Endothelial cell of hepatic sinusoid (primary cell): ENCODE data around the gene SPIN2A.
"Not testable (repeated sequence)": the region's sequence is repeated elsewhere in the genome, so short reads cannot be mapped to it uniquely, and the experiment has no call there.

ENCODE experiments used
- in situ Hi-C: cut with HindIII; loops from 2 replicates; pipeline ENCODE4 v1.10.0; 2017; ENCODE audit warnings: low sequenced_read_pairs

The SPIN2A gene

GRCh38 chrX:57137073-57137472 lies at the start of gene SPIN2A:
Gene SPIN2A, minus strand, starts transcription at chrX:57137397. Its CDS starts 800 bp downstream, at chrX:57136597.
- in situ Hi-C loops = loop anchor here (5.0 kb wide), 1 partner anchor 40 kb away; no protein-coding TSS in a partner anchor

- in situ Hi-C loops = loop anchor here (5.0 kb wide), 1 partner anchor 41 kb away; the partner anchor contains the start of gene SPIN2A
Observed at GRCh38 chrX:57178605-57179004, 41.4 kb upstream of the SPIN2A start.

DNA sequence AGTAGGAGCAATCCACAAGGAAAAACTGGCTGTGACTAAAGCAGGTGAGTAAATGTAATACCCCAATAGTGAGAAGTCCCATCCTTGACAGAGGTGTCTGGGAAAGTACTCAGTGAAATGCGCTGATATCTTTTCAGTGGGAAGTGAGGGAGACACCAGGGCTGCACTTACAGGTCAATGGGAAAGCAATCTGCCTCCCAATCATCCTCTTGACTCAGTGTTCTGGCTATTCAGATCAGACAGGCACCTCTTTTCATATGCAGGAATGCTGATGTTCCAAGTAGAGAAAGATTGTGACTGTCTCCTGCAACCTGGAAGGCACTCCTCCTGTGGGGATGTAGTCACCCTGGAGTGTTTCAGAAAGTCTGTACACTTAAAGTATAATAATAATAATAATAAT lies 39.9 kb upstream of the SPIN2A start:
- in situ Hi-C loops = loop anchor here (5.0 kb wide), 1 partner anchor 40 kb away; the partner anchor contains the start of gene SPIN2A

DNA sequence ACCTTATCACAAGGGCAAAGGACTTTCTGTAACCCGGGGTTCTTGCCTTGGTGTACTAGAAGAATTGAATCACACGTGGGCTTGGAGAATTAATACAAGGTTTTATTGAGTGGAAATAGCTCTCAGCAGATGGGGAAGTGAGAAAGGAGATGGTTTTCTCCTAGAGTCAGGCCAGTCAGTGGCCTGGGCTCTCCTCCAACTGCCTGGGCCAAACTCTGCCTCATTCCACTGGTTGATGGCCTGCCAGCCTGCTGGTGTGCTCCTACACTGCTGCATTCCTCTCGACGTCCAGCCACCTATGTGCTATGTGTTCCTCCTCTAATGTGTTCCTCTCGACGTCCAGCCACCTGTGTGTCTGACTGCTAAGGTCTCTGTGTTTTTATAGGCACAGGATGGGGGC lies 35.3 kb upstream of the SPIN2A start:
- in situ Hi-C loops = no loop called here

DNA sequence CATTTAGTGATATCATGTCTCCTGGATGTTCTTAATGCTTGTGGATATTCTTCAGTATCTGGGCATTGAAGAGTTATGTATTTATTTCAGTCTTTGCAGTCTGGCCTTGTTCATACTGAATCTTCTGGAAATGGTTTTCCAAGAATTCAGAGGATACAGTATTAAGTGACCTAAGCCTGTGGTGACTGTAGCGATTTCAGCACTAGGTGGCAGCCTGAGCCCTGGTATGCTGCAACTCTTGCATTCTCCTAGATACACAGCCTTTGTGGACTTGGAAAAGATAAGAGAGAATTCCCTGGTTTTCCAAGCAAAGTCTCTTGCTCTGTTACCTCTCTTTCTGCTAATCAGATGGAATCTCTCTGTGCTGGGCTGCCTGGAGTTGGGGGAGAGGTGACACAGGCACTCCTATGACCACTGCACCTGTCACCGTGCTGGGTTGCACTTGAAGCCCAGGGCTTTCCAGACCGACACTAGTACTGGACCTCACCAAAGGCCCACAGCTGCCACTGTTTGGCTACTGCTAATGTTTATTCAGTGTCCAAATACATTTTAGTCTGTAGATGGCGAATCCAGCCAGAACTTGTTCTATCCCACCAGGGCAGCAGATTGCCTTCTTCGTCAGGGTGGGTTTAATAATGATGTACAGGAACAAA lies 19.3 kb upstream of the SPIN2A start:
- in situ Hi-C loops = no loop called here

DNA sequence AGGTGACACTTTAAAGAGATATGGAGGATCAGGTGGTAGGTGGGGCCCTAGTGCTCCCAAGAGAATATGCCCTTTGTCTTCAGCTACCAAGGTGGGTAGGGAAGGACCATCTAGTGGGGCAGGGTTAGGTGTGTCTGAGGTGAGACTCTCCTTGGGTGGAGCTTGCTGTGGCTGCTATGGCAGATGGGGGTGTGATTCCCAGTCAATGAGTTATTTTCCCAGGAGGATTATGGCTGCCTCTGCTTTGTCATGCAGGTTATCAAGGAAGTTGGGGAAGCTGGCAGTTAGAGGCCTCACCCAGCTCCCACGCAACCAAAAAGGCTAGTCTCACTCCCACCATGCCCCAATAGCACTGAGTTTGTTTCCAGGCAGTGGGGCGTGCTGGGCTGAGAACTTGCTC lies 18.0 kb upstream of the SPIN2A start:
- in situ Hi-C loops = no loop called here

GRCh38 chrX:57152222-57152621 lies 15.0 kb upstream of the SPIN2A start:
- in situ Hi-C loops = not testable (repeated sequence)

- in situ Hi-C loops = loop anchor here (5.0 kb wide), 1 partner anchor 39 kb away; no protein-coding TSS in a partner anchor
Observed at GRCh38 chrX:57138674-57139073, 1.5 kb upstream of the SPIN2A start.

DNA sequence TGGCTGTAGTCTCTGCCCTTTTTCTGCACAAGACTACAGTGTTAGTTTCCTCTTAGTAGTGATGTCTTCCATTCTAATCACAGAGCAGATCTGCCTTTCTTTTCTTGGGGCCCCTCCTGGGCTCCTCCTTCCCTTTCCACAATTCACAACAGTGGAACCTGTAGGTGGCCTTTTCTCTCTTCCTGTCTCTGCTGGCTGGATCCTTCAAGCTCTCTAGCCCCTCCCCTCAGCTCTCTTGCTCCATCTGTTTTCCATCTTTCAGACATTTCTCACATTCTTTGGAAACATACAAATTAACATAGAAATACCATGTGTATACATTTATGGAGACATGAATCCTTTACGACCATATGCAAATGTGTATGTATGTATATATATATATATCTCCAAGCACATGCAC lies 304 bp upstream of the SPIN2A start:
- in situ Hi-C loops = loop anchor here (5.0 kb wide), 1 partner anchor 40 kb away; no protein-coding TSS in a partner anchor

DNA sequence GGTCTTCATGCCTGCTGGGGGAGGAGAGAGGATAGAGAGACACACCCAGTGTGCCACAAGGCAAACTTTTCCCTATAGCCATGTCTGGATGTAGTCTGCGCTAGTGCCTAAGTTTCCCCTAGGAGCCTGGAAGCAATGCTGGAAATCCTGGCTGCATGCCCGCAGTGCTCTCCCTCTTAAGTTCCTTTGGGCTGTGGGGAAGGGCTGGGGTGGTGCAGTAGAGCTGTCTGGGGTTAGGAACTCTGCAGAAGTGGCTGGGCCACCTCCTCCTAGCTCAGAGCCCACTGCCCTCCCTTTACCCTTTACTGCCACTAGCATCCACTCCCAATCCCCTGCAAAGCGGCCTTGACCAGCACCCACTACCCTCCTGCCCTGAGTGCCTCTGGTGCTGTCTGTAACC lies 608 bp downstream of the SPIN2A start:
- in situ Hi-C loops = loop anchor here (5.0 kb wide), 1 partner anchor 41 kb away; no protein-coding TSS in a partner anchor

- in situ Hi-C loops = loop anchor here (5.0 kb wide), 1 partner anchor 42 kb away; no protein-coding TSS in a partner anchor
Observed at GRCh38 chrX:57135287-57135686, 1.9 kb downstream of the SPIN2A start.

DNA sequence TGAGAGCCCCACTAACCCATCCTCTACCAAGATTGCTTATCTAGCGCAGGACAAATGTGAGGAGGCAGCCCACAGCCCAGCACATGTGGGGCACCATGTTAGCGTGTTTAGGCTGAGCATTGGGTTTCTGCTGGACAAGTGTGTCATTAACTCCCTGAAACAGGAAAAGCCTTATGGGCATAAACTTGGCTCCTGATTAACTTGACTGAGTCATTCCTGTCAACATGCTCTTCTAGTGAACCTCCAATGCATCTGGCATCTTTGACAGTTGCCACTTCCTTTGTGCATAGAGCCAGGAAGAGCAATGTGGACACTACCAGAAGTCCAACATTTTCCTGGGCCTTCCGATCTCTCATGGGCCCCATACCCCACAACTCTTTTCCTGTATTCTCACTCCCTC lies 2.5 kb downstream of the SPIN2A start:
- in situ Hi-C loops = loop anchor here (5.0 kb wide), 1 partner anchor 43 kb away; no protein-coding TSS in a partner anchor

DNA sequence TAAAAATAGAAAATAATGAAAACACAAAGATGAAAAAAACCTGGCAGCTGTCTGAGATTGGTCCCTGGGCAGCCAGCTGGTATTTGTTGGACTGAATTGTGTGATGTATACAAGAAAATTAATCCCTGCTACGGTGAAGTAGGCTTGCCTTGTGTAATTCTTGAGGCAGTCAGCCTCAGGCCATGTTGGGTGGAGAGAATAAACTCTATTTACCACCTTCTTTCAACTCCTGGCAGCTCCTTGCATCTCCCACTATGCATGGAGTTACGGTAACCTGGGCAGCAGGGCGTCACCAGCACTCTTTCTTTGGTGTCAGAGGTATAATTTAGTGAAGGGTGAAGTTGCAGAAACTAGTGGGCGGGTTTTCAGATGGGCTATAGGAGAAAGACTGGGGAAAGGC lies 3.5 kb downstream of the SPIN2A start:
- in situ Hi-C loops = no loop called here

- in situ Hi-C loops = not testable (repeated sequence)
Observed at GRCh38 chrX:57133284-57133683, 3.9 kb downstream of the SPIN2A start.

GRCh38 chrX:57132046-57132445 lies 5.2 kb downstream of the SPIN2A start:
- in situ Hi-C loops = no loop called here

DNA sequence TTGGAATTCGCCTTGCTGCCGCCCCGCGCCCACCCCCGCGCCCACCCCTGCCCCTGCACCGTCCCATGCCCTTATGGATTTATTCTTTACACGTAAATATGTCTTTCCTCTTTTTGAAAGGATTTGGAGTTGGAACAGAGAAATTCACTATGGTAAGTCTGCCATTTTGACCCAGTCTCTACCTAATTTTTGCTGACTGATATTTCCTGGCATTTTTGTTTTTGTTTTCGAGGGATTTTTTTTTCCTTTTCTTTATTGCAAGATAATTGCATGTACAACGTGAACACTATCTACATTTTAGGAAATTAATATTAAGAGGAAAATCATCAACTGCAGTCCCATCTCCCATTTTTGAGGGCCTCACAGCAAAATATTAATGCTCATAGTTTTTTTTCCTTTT lies 15.4 kb downstream of the SPIN2A start:
- in situ Hi-C loops = no loop called here

DNA sequence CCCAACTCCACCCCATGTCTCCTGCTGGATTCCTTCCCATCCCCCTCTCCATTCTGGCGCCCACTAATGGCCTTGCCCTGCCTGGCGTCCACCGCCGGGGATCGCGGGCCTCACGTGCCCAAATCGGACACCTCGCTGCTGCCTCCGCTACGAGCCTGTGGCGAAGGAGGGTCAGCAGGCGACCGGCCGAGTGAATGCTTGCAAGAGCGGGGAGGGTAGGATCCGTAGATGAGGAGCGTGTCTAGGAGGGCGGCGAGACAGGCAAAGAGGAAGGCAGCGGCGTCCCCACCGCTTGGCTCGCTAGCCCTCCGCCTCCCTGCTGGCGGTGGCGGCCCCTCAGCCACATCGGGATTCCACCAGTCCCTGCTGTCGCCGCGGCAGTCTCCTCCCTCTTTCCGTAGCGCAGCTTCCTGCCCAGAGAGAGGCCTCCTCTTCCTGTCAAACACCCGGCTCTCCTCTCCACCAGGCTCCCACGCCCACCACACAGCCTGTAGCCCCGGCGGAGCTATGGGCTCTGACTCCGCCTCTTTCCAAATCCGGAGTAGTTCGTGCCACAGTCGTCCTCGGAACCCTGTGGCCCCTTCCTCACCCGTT lies 15.9 kb downstream of the SPIN2A start, which contains the start of gene SPIN2B:
TSS of gene SPIN2B (minus strand) at position 387 of the 594 bp plus-strand sequence.
- in situ Hi-C loops = no loop called here

DNA sequence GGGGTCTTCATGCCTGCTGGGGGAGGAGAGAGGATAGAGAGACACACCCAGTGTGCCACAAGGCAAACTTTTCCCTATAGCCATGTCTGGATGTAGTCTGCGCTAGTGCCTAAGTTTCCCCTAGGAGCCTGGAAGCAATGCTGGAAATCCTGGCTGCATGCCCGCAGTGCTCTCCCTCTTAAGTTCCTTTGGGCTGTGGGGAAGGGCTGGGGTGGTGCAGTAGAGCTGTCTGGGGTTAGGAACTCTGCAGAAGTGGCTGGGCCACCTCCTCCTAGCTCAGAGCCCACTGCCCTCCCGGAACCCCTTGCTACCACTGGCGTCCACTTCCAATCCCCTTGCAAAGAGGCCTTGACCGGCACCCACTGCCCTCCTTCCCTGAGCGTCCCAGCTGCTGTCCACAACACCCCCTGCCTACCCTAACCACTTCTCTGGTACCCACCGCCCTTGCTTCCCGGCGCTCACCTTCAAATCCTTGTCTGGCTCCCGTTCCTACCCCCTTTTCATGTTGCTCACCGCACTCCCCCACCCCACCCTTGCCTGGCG lies 16.5 kb downstream of the SPIN2A start:
- in situ Hi-C loops = not testable (repeated sequence)

- in situ Hi-C loops = no loop called here
Observed at GRCh38 chrX:57119416-57119815, 17.8 kb downstream of the SPIN2A start.

- in situ Hi-C loops = not testable (repeated sequence)
Observed at GRCh38 chrX:57117566-57117965, 19.6 kb downstream of the SPIN2A start.

- in situ Hi-C loops = no loop called here
Observed at GRCh38 chrX:57104921-57105398, 32.2 kb downstream of the SPIN2A start.

DNA sequence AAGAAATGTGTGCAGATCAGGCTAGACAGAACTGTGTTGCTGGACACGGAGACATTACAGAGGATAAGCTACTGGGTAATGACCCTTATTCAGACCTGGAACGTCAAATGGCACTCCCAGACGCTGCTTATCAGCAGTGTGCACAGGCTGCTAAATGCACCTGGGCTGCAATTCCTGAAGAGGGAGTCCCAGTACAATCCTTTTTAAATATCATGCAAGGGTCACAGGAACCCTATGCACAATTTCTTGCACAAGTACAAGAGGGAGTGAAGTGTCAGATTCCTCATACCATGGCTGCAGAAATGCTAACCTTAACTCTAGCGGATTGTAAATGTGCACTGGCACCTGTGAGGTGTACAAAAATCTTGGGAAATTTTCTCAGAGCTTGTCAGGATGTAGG lies 32.8 kb downstream of the SPIN2A start:
- in situ Hi-C loops = no loop called here
